A549 (cell line): ENCODE measurements around the gene TSHB. TPM values are rescaled to one million over a fixed set of nuclear protein-coding genes. Genes with fewer than 3 reads are reported as not detected.

ENCODE experiments used
- ATAC-seq, 2 experiments: fragments of 200-7000 bp in 1 of 2; fragments of >200 bp in 1 of 2; cut with Nextera tagmentation in 1 of 2; cut with Tn5 transposase in 1 of 2; 3 replicates each; pipeline versions ENCODE4 v1.8.0 to v1.9.1; 2018 to 2020; ENCODE audit warnings: mild to moderate bottlenecking in 1 of 2, moderate library complexity in 1 of 2
- CTCF ChIA-PET: fragments of 300-600 bp; sonication (Branson Sonifier 250); formaldehyde crosslinking; extraction: SDS; loops from one replicate; lab custom pipeline; 2021; ENCODE audit warnings: antibody characterized with exemption, inconsistent platforms; lab: Yijun Ruan, JAX
- POLR2A ChIA-PET: fragments of 350-600 bp; formaldehyde crosslinking; extraction: SDS; loops from one replicate; lab custom pipeline; 2021; ENCODE audit warnings: antibody characterized with exemption, inconsistent platforms; lab: Yijun Ruan, JAX
- DNase-seq, 2 experiments: peaks; one replicate each; pipeline versions ENCODE4 v3.0.0 to v3.0.0-alpha.2; 2011 to 2016; ENCODE audit warnings: low read depth in 1 of 2, low spot score in 1 of 2
- FAIRE-seq: peaks from 2 replicates; lab custom pipeline; 2011; peaks lifted over from hg19 to GRCh38; lab: Jason Lieb, UNC
- H3K27ac ChIP-seq, 2 experiments: fragments of >200 bp; sonication (Bioruptor Twin); formaldehyde crosslinking; 3 replicates each; pipeline ENCODE4 v1.5.1; 2016 to 2017
- H3K4me1 ChIP-seq: fragments of >200 bp; sonication (Bioruptor Twin); formaldehyde crosslinking; 3 replicates; pipeline ENCODE4 v1.6.1; 2016
- H3K4me2 ChIP-seq: fragments of >200 bp; sonication (Bioruptor Twin); formaldehyde crosslinking; 3 replicates; pipeline ENCODE4 v1.6.1; 2016
- H3K4me3 ChIP-seq: fragments of >200 bp; sonication (Bioruptor Twin); formaldehyde crosslinking; 3 replicates; pipeline ENCODE4 v1.5.1; 2016
- H3K9me3 ChIP-seq: fragments of >200 bp; sonication (Bioruptor Twin); formaldehyde crosslinking; 3 replicates; pipeline ENCODE4 v1.6.1; 2016
- BHLHE40 ChIP-seq: IDR thresholded peaks from 2 replicates; pipeline ENCODE4 v1.6.1; 2012; ENCODE audit warnings: low read depth, low read length, inconsistent platforms
- CBX8 ChIP-seq: fragments of 200-600 bp; sonication (generic); IDR thresholded peaks from 2 replicates; pipeline ENCODE4 v1.6.1; 2016
- EHF ChIP-seq: fragments of 250-450 bp; sonication (Bioruptor Pico); IDR thresholded peaks from 2 replicates; pipeline ENCODE4 v1.5.0; 2020; ENCODE audit warnings: mild to moderate bottlenecking
- EP300 ChIP-seq, 2 experiments: fragments of >200 bp; sonication (Bioruptor Twin); formaldehyde crosslinking; IDR thresholded peaks; 2 replicates in 1 of 2; 3 replicates in 1 of 2; pipeline ENCODE4 v1.6.1; 2016 to 2017
- ESRRA ChIP-seq: fragments of 150-350 bp; IDR thresholded peaks from 2 replicates; pipeline ENCODE4 v1.6.1; 2014; ENCODE audit warnings: mild to moderate bottlenecking, low read length, borderline replicate concordance
- FOSL2 ChIP-seq, 2 experiments: fragments of 450-650 bp in 1 of 2; fragments of >200 bp in 1 of 2; sonication (Bioruptor Twin) in 1 of 2; formaldehyde crosslinking; IDR thresholded peaks; 2 replicates each; pipeline versions ENCODE4 v1.5.0 to v1.6.1; 2016 to 2020; ENCODE audit warnings: mild to moderate bottlenecking in 1 of 2, moderate library complexity in 1 of 2
- FOXS1 ChIP-seq: fragments of 250-450 bp; sonication (Bioruptor Pico); IDR thresholded peaks from 2 replicates; pipeline ENCODE4 v1.5.0; 2020; ENCODE audit warnings: mild to moderate bottlenecking, moderate library complexity
- HDAC2 ChIP-seq: fragments of 200-600 bp; sonication (generic); IDR thresholded peaks from 2 replicates; pipeline ENCODE4 v1.6.1; 2016
- HOXA7 ChIP-seq: fragments of 250-450 bp; sonication (Bioruptor Pico); IDR thresholded peaks from 2 replicates; pipeline ENCODE4 v1.5.0; 2020; ENCODE audit warnings: mild to moderate bottlenecking, moderate library complexity
- HOXB13 ChIP-seq: fragments of 250-450 bp; sonication (Bioruptor Pico); IDR thresholded peaks from 2 replicates; pipeline ENCODE4 v1.5.0; 2020; ENCODE audit warnings: low read depth, mild to moderate bottlenecking, moderate library complexity
- HOXB5 ChIP-seq: fragments of 250-450 bp; sonication (Bioruptor Pico); IDR thresholded peaks from 2 replicates; pipeline ENCODE4 v1.5.0; 2020; ENCODE audit warnings: mild to moderate bottlenecking, moderate library complexity
- KDM5A ChIP-seq: fragments of 200-600 bp; sonication (generic); IDR thresholded peaks from 2 replicates; pipeline ENCODE4 v1.6.1; 2016; ENCODE audit warnings: antibody characterized with exemption, mild to moderate bottlenecking
- MAFK ChIP-seq: fragments of 450-650 bp; IDR thresholded peaks from 2 replicates; pipeline ENCODE4 v1.6.1; 2014; ENCODE audit not compliant: partially characterized antibody
- MAX ChIP-seq: IDR thresholded peaks from 2 replicates; pipeline ENCODE4 v1.6.1; 2012
- NFE2L2 ChIP-seq: fragments of 150-350 bp; conservative IDR thresholded peaks from 2 replicates; pipeline ENCODE4 v1.6.1; 2014; ENCODE audit warnings: low read length
- NPAS2 ChIP-seq: fragments of 250-450 bp; sonication (Bioruptor Pico); IDR thresholded peaks from 2 replicates; pipeline ENCODE4 v1.8.0; 2022; ENCODE audit warnings: mild to moderate bottlenecking, moderate library complexity, borderline replicate concordance
- PBX3 ChIP-seq: IDR thresholded peaks from 2 replicates; pipeline ENCODE4 v1.6.1; 2012
- PHF8 ChIP-seq: fragments of 200-600 bp; sonication (generic); IDR thresholded peaks from 2 replicates; pipeline ENCODE4 v1.6.1; 2016; ENCODE audit warnings: low read depth, mild to moderate bottlenecking, antibody characterized with exemption, moderate library complexity, borderline replicate concordance
- POLR2A ChIP-seq: IDR thresholded peaks from 2 replicates; pipeline ENCODE4 v1.6.1; 2012; ENCODE audit warnings: mild to moderate bottlenecking, low read length
- RAD21 ChIP-seq, 2 experiments: fragments of >200 bp in 1 of 2; sonication (Bioruptor Twin) in 1 of 2; formaldehyde crosslinking in 1 of 2; IDR thresholded peaks in 1 of 2; conservative IDR thresholded peaks in 1 of 2; 2 replicates in 1 of 2; 3 replicates in 1 of 2; pipeline ENCODE4 v1.6.1; 2012 to 2018; ENCODE audit warnings: inconsistent platforms in 1 of 2
- RFX5 ChIP-seq: fragments of 450-650 bp; IDR thresholded peaks from 2 replicates; pipeline ENCODE4 v1.7.1; 2014; ENCODE audit warnings: antibody characterized with exemption, mild to moderate bottlenecking, moderate library complexity
- RNF2 ChIP-seq: fragments of 200-600 bp; sonication (generic); IDR thresholded peaks from 2 replicates; pipeline ENCODE4 v1.6.1; 2016; ENCODE audit warnings: low read depth, mild to moderate bottlenecking, antibody characterized with exemption, moderate library complexity, borderline replicate concordance
- TFCP2L1 ChIP-seq: fragments of 250-450 bp; sonication (Bioruptor Pico); IDR thresholded peaks from 2 replicates; pipeline ENCODE4 v1.5.0; 2021; ENCODE audit warnings: mild to moderate bottlenecking
- USF2 ChIP-seq: fragments of 450-650 bp; IDR thresholded peaks from 2 replicates; pipeline ENCODE4 v1.6.1; 2014; ENCODE audit warnings: antibody characterized with exemption
- ZFP36 ChIP-seq: fragments of 450-650 bp; IDR thresholded peaks from 2 replicates; pipeline ENCODE4 v1.6.1; 2014; ENCODE audit warnings: borderline replicate concordance; ENCODE audit not compliant: partially characterized antibody
- ZNF302 ChIP-seq: fragments of 250-450 bp; sonication (Bioruptor Pico); IDR thresholded peaks from 2 replicates; pipeline ENCODE4 v1.9.0; 2021; ENCODE audit warnings: inconsistent platforms, mild to moderate bottlenecking, moderate library complexity
- WGBS: methylation state at CpG from one replicate; pipeline ENCODE4 v1.1.6; 2017; ENCODE audit errors: missing lambda C conversion rate; 5-methylcytosine and 5-hydroxymethylcytosine counted together
- polyA plus RNA-seq, 4 experiments: library from polyadenylated mRNA; depleted of rRNA in 3 of 4; stranded (reverse); fragments of >200 nt; fragmentation: RNase III in 1 of 4; extraction: RNeasy Plus Mini Kit Qiagen cat#74134 plus additional on column Dnase treatment in 1 of 4; gene quantifications; 2 replicates in 3 of 4; 3 replicates in 1 of 4; pipeline ENCODE4 v1.2.3, GENCODE V29; 2011 to 2017

Gene TSHB
- polyA plus RNA-seq, 2 of the 4 experiments (the other 2 are of a cell fraction) = not detected

GRCh38 chr1:115077984-115078330 is 48.3 kb downstream of the TSHB start:
- CTCF ChIA-PET = interaction anchor here (1.0 kb wide), 1 partner anchor 25 kb away, joined by 3 read pairs; no protein-coding TSS in a partner anchor
- no peak overlapping the region for H3K4me3 ChIP-seq
- FAIRE-seq (no peak), DNase-seq (no peak), ATAC-seq (no peak)
- no peak overlapping the region for H3K4me2 ChIP-seq
- WGBS = 56% methylated on average over 1 of the region's 1 CpG
- H3K4me1 ChIP-seq = 0 out of 3 replicates have a peak, but pooled peaks cover 3% of the 10 kb centered on the region
- H3K9me3 ChIP-seq = no peaks in the 10 kb centered on the region
- H3K27ac ChIP-seq = no peak overlapping the region
- no peak for TF ChIP-seq FOXS1 (CRISPR knock-in tag)
- TF ChIP-seq ZFP36 = no peak
- TF ChIP-seq RFX5 = no peak
- TF ChIP-seq HDAC2 = no peak
- no peak for TF ChIP-seq ESRRA
- no peak for TF ChIP-seq CBX8
- no peak for TF ChIP-seq RNF2
- TF ChIP-seq KDM5A = no peak
- TF ChIP-seq POLR2A = no peak
- no peak for TF ChIP-seq MAX
- POLR2A ChIA-PET = no interaction called here

- no peak overlapping the region for H3K27ac ChIP-seq
- ATAC-seq (no peak), FAIRE-seq (no peak), DNase-seq (no peak)
- TF ChIP-seq USF2 = no peak
- no peak for TF ChIP-seq PHF8
- TF ChIP-seq PBX3 = no peak
- no peak for TF ChIP-seq HOXA7 (CRISPR knock-in tag)
- no peak for TF ChIP-seq EP300 (IDR thresholded peaks at IDR 0.05)
- TF ChIP-seq MAFK = no peak
- no peak for TF ChIP-seq HOXB5 (CRISPR knock-in tag)
- no peak for TF ChIP-seq RNF2
- TF ChIP-seq NFE2L2 = no peak
- TF ChIP-seq BHLHE40 = no peak
- no peak for TF ChIP-seq HDAC2
- TF ChIP-seq RAD21 (conservative IDR thresholded peaks at IDR 0.05 in 1 of 2, IDR thresholded peaks at IDR 0.05 in 1 of 2) = no peak
- no peak for TF ChIP-seq ZNF302 (CRISPR knock-in tag)
- no peak for TF ChIP-seq FOXS1 (CRISPR knock-in tag)
- TF ChIP-seq NPAS2 (CRISPR knock-in tag) = no peak
- TF ChIP-seq TFCP2L1 (CRISPR knock-in tag) = no peak
- no peak for TF ChIP-seq FOSL2 (IDR thresholded peaks at IDR 0.05)
- TF ChIP-seq FOSL2 (CRISPR knock-in tag; IDR thresholded peaks at IDR 0.05) = no peak
- TF ChIP-seq HOXB13 (CRISPR knock-in tag) = no peak
- no peak for TF ChIP-seq EHF (CRISPR knock-in tag)
- 0 out of 3 replicates have a peak, but pooled peaks cover 3% of the 10 kb centered on the region for H3K4me1 ChIP-seq
- WGBS = 41% methylated on average over 4 of the region's 4 CpGs
- no peak overlapping the region for H3K4me3 ChIP-seq
- H3K9me3 ChIP-seq = no peaks in the 10 kb centered on the region
- no peak overlapping the region for H3K4me2 ChIP-seq
- ChIA-PET CTCF (interaction anchor here (1.0 kb wide), 1 partner anchor 26 kb away, joined by 3 read pairs; no protein-coding TSS in a partner anchor), POLR2A (no interaction called here)
Measured at GRCh38 chr1:115078708-115079107, 49.1 kb downstream of the TSHB start.
